CD4-positive, alpha-beta T cell (primary cell): ENCODE results near the gene HMGCS2. TPM values are rescaled to one million over a fixed set of nuclear protein-coding genes. Genes with fewer than 3 reads are reported as not detected.

ENCODE experiments used
- ATAC-seq: fragments of 200-7000 bp; cut with Tn5 transposase; one replicate; pipeline ENCODE4 v1.10.0; 2022; ENCODE audit warnings: mild to moderate bottlenecking; ENCODE audit not compliant: poor library complexity
- CTCF ChIA-PET: fragments of 350-600 bp; sonication (Branson Sonifier 250); formaldehyde crosslinking; loops from one replicate; lab custom pipeline; 2021; ENCODE audit warnings: antibody characterized with exemption, inconsistent platforms; lab: Charles Lee
- POLR2A ChIA-PET: fragments of 350-600 bp; sonication (Branson Sonifier 250); formaldehyde crosslinking; loops from one replicate; lab custom pipeline; 2021; ENCODE audit warnings: antibody characterized with exemption, inconsistent platforms; lab: Charles Lee
- DNase-seq, 14 experiments: peaks; one replicate each; pipeline ENCODE4 v3.0.0-alpha.2; 2013 to 2020; ENCODE audit warnings: mixed read lengths in 2 of 14
- H3K27ac ChIP-seq, 2 donors: one replicate each; pipeline versions ENCODE4 v1.5.1 to v1.7.0; 2013; ENCODE audit warnings: low read length in 2 of 2, low read depth in 1 of 2, mild to moderate bottlenecking in 1 of 2
- H3K27me3 ChIP-seq, 2 experiments: 1 replicate in 1 of 2; 2 replicates in 1 of 2; pipeline versions ENCODE4 v1.6.1 to v1.7.0; 2013; ENCODE audit warnings: low read length in 2 of 2, control low read depth in 1 of 2, mild to moderate bottlenecking in 1 of 2, moderate library complexity in 1 of 2; ENCODE audit not compliant: insufficient read depth in 2 of 2, control insufficient read depth in 1 of 2
- H3K36me3 ChIP-seq: one replicate; pipeline ENCODE4 v1.6.1; 2013; ENCODE audit warnings: low read length, control low read depth; ENCODE audit not compliant: insufficient read depth
- H3K4me1 ChIP-seq: one replicate; pipeline ENCODE4 v1.6.1; 2013; ENCODE audit warnings: low read length, control low read depth; ENCODE audit not compliant: insufficient read depth
- H3K4me3 ChIP-seq: one replicate; pipeline ENCODE4 v1.5.1; 2013; ENCODE audit warnings: mild to moderate bottlenecking, low read length, moderate library complexity
- H3K9me3 ChIP-seq, 2 experiments: 1 replicate in 1 of 2; 2 replicates in 1 of 2; pipeline versions ENCODE4 v1.6.1 to v1.7.0; 2013; ENCODE audit warnings: low read length in 2 of 2, mild to moderate bottlenecking in 2 of 2, control low read depth in 1 of 2, moderate library complexity in 1 of 2; ENCODE audit not compliant: control insufficient read depth in 1 of 2, insufficient read depth in 1 of 2
- H3K27ac Mint-ChIP-seq: one replicate; pipeline ENCODE4 v1.8.0; 2020; ENCODE audit warnings: mixed read lengths
- H3K27me3 Mint-ChIP-seq: one replicate; pipeline ENCODE4 v1.8.0; 2021; ENCODE audit warnings: mixed read lengths
- H3K36me3 Mint-ChIP-seq: one replicate; pipeline ENCODE4 v1.8.0; 2021; ENCODE audit warnings: low read depth, mixed read lengths
- H3K4me1 Mint-ChIP-seq: one replicate; pipeline ENCODE4 v1.8.0; 2021; ENCODE audit warnings: low read depth, mixed read lengths
- H3K4me3 Mint-ChIP-seq: one replicate; pipeline ENCODE4 v1.8.0; 2020; ENCODE audit warnings: mild to moderate bottlenecking, mixed read lengths
- H3K9me3 Mint-ChIP-seq: one replicate; pipeline ENCODE4 v1.8.0; 2020; ENCODE audit warnings: mixed read lengths
- CTCF ChIP-seq: fragments of 200-600 bp; IDR thresholded peaks from one replicate; pipeline ENCODE4 v1.8.0; 2022; ENCODE audit warnings: antibody characterized with exemption, mild to moderate bottlenecking
- intact Hi-C, 2 experiments: fragments of 100-400 bp; cut with DNase I in 1 of 2; cut with micrococcal nuclease in 1 of 2; formaldehyde crosslinking; loops; one replicate each; pipeline versions ENCODE4 v1.15.1 to v1.9.0; 2023 to 2025; cut with DNase I, micrococcal nuclease
- total RNA-seq, 174 experiments: library from RNA in 2 of 174; stranded (reverse) in 2 of 174; gene quantifications; one replicate each; pipeline ENCODE4 v1.2.3 and lab custom pipeline; 2021 to 2026

The HMGCS2 gene
- total RNA-seq, 2 experiments from 2014 or later = not detected

GRCh38 chr1:119740896-119741780 lies 27.6 kb downstream of the HMGCS2 start:
- no peak for TF ChIP-seq CTCF
- CTCF ChIA-PET = no interaction called here
- no peaks in the 10 kb centered on the region for H3K9me3 Mint-ChIP-seq
- H3K27me3 Mint-ChIP-seq = no peaks in the 10 kb centered on the region
- H3K4me3 ChIP-seq = no peak overlapping the region
- intact Hi-C loops = no loop called here
- no peak overlapping the region for H3K27ac ChIP-seq
- ATAC-seq (no peak), DNase-seq (no peak)
- POLR2A ChIA-PET = no interaction called here
- H3K36me3 Mint-ChIP-seq = peaks cover 7% of the 10 kb centered on the region
- H3K27me3 ChIP-seq = no peaks in the 10 kb centered on the region
- peaks cover 6% of the 10 kb centered on the region for H3K4me1 ChIP-seq
- H3K9me3 ChIP-seq = no peaks in the 10 kb centered on the region
- H3K27ac Mint-ChIP-seq = no peak overlapping the region
- H3K4me1 Mint-ChIP-seq = no peaks in the 10 kb centered on the region
- H3K4me3 Mint-ChIP-seq = no peak overlapping the region
- no peaks in the 10 kb centered on the region for H3K36me3 ChIP-seq

GRCh38 chr1:119740261-119740660 lies 28.4 kb downstream of the HMGCS2 start:
- ChIA-PET CTCF (no interaction called here), POLR2A (no interaction called here)
- Mint-ChIP-seq H3K27ac (no peak overlapping the region), H3K9me3 (no peaks in the 10 kb centered on the region), H3K4me1 (no peaks in the 10 kb centered on the region), H3K4me3 (no peak overlapping the region), H3K27me3 (no peaks in the 10 kb centered on the region), H3K36me3 (peaks cover 10% of the 10 kb centered on the region)
- H3K4me1 ChIP-seq = peaks cover 6% of the 10 kb centered on the region
- H3K4me3 ChIP-seq = no peak overlapping the region
- no peaks in the 10 kb centered on the region for H3K9me3 ChIP-seq
- ATAC-seq (no peak), DNase-seq (no peak)
- intact Hi-C loops = no loop called here
- no peak for TF ChIP-seq CTCF
- H3K36me3 ChIP-seq = no peaks in the 10 kb centered on the region
- no peak overlapping the region for H3K27ac ChIP-seq
- no peaks in the 10 kb centered on the region for H3K27me3 ChIP-seq

- ATAC-seq (no peak), DNase-seq (no peak)
- H3K36me3 ChIP-seq = no peaks in the 10 kb centered on the region
- TF ChIP-seq CTCF = no peak
- ChIA-PET CTCF (no interaction called here), POLR2A (no interaction called here)
- no peaks in the 10 kb centered on the region for H3K27me3 ChIP-seq
- H3K27ac ChIP-seq = no peak overlapping the region
- Mint-ChIP-seq H3K4me3 (no peak overlapping the region), H3K4me1 (no peaks in the 10 kb centered on the region), H3K27ac (no peak overlapping the region), H3K9me3 (no peaks in the 10 kb centered on the region), H3K27me3 (no peaks in the 10 kb centered on the region), H3K36me3 (peaks cover 15% of the 10 kb centered on the region)
- H3K9me3 ChIP-seq = no peaks in the 10 kb centered on the region
- H3K4me3 ChIP-seq = no peak overlapping the region
- intact Hi-C loops = no loop called here
- H3K4me1 ChIP-seq = peaks cover 5% of the 10 kb centered on the region
These were observed 29.6 kb downstream of the HMGCS2 start for GRCh38 chr1:119739150-119739549.
